HG03378 (cell line): ENCODE results near the gene TMEM178B.
"Not testable (repeated sequence)": the region's sequence is repeated elsewhere in the genome, so short reads cannot be mapped to it uniquely, and the experiment has no call there.

ENCODE experiments used
- ATAC-seq: cut with Tn5 transposase; IDR thresholded peaks from one replicate; pipeline ENCODE4 v1.9.1; 2021; ENCODE audit warnings: mild to moderate bottlenecking, moderate library complexity; ENCODE audit not compliant: unreplicated experiment

The TMEM178B gene

GRCh38 chr7:141374425-141374824 lies 300.6 kb downstream of the TMEM178B start:
- ATAC-seq: no peak

GRCh38 chr7:141375442-141375841 lies 301.6 kb downstream of the TMEM178B start:
- ATAC-seq: no peak

GRCh38 chr7:141377906-141378305 lies 304.0 kb downstream of the TMEM178B start:
- no peak for ATAC-seq

GRCh38 chr7:141378405-141378804 lies 304.5 kb downstream of the TMEM178B start:
- no peak for ATAC-seq

- ATAC-seq: no peak
Measured at GRCh38 chr7:141381794-141382427, 308.0 kb downstream of the TMEM178B start.

GRCh38 chr7:141383356-141383755 lies 309.5 kb downstream of the TMEM178B start:
- not testable (repeated sequence) for ATAC-seq

- ATAC-seq: no peak
Measured at GRCh38 chr7:141386881-141387280, 313.0 kb downstream of the TMEM178B start.

- no peak for ATAC-seq
Measured at GRCh38 chr7:141387521-141388217, 313.8 kb downstream of the TMEM178B start.

- ATAC-seq: no peak
Measured at GRCh38 chr7:141389140-141389796, 315.4 kb downstream of the TMEM178B start.

- ATAC-seq: no peak
Measured at GRCh38 chr7:141390339-141390738, 316.5 kb downstream of the TMEM178B start.

- no peak for ATAC-seq
Measured at GRCh38 chr7:141393056-141393455, 319.2 kb downstream of the TMEM178B start.

GRCh38 chr7:141397236-141398163 lies 323.6 kb downstream of the TMEM178B start:
- no peak for ATAC-seq

GRCh38 chr7:141400356-141400755 lies 326.5 kb downstream of the TMEM178B start:
- no peak for ATAC-seq

- no peak for ATAC-seq
Measured at GRCh38 chr7:141402277-141402996, 328.6 kb downstream of the TMEM178B start.

- ATAC-seq: not testable (repeated sequence)
Measured at GRCh38 chr7:141403846-141404245, 330.0 kb downstream of the TMEM178B start.

GRCh38 chr7:141406347-141406746 lies 332.5 kb downstream of the TMEM178B start:
- no peak for ATAC-seq

GRCh38 chr7:141407893-141408292 lies 334.0 kb downstream of the TMEM178B start:
- ATAC-seq: no peak

GRCh38 chr7:141408440-141408839 lies 334.6 kb downstream of the TMEM178B start:
- ATAC-seq: no peak

GRCh38 chr7:141409219-141409618 lies 335.4 kb downstream of the TMEM178B start:
- no peak for ATAC-seq

- no peak for ATAC-seq
Measured at GRCh38 chr7:141409801-141410329, 336.0 kb downstream of the TMEM178B start.
